ENCODE data around the gene STAC.
"Not testable (repeated sequence)": the region's sequence is repeated elsewhere in the genome, so short reads cannot be mapped to it uniquely, and the experiment has no call there.

Gene STAC

GRCh38 chr3:36417237-36417636, 36.9 kb downstream of the STAC start:
- DNase-seq: no peak

GRCh38 chr3:36418296-36418695, 38.0 kb downstream of the STAC start:
- no peak for DNase-seq

- no peak for DNase-seq
These were observed 48.1 kb downstream of the STAC start for GRCh38 chr3:36428445-36428844.

- no peak for DNase-seq
These were observed 49.7 kb downstream of the STAC start for GRCh38 chr3:36429986-36430485.

GRCh38 chr3:36433511-36433910, 53.2 kb downstream of the STAC start:
- no peak for DNase-seq

- peak; percentile 4 to 5 for DNase-seq
These were observed 54.6 kb downstream of the STAC start for GRCh38 chr3:36434687-36435426.

GRCh38 chr3:36443028-36443686, 62.9 kb downstream of the STAC start:
- DNase-seq: no peak

- DNase-seq: no peak
These were observed 64.6 kb downstream of the STAC start for GRCh38 chr3:36444909-36445308.

GRCh38 chr3:36446276-36446675, 66.0 kb downstream of the STAC start:
- DNase-seq: no peak

GRCh38 chr3:36447061-36447460, 66.8 kb downstream of the STAC start:
- no peak for DNase-seq

- DNase-seq: no peak
These were observed 71.5 kb downstream of the STAC start for GRCh38 chr3:36451816-36452215.

GRCh38 chr3:36453213-36453612, 72.9 kb downstream of the STAC start:
- DNase-seq: not testable (repeated sequence)

- not testable (repeated sequence) for DNase-seq
These were observed 73.6 kb downstream of the STAC start for GRCh38 chr3:36453896-36454295.

- DNase-seq: no peak
These were observed 75.1 kb downstream of the STAC start for GRCh38 chr3:36455406-36455805.

- DNase-seq: no peak
These were observed 76.5 kb downstream of the STAC start for GRCh38 chr3:36456784-36457183.

GRCh38 chr3:36457667-36458066, 77.4 kb downstream of the STAC start:
- DNase-seq: no peak

GRCh38 chr3:36459177-36459576, 78.9 kb downstream of the STAC start:
- DNase-seq: no peak

- no peak for DNase-seq
These were observed 81.3 kb downstream of the STAC start for GRCh38 chr3:36461597-36461996.

GRCh38 chr3:36472045-36472444, 91.7 kb downstream of the STAC start:
- not testable (repeated sequence) for DNase-seq

- no peak for DNase-seq
These were observed 95.3 kb downstream of the STAC start for GRCh38 chr3:36475558-36475957.

GRCh38 chr3:36476286-36476942, 96.1 kb downstream of the STAC start:
- no peak for DNase-seq

GRCh38 chr3:36477655-36478054, 97.4 kb downstream of the STAC start:
- no peak for DNase-seq

- DNase-seq: no peak
These were observed 100.8 kb downstream of the STAC start for GRCh38 chr3:36480911-36481648.

Measured in Kasumi-1 (cell line).